Measurements from ENCODE around the gene RUBCN.
"Not testable (repeated sequence)": the region's sequence is repeated elsewhere in the genome, so short reads cannot be mapped to it uniquely, and the experiment has no call there.

RUBCN gene

DNA sequence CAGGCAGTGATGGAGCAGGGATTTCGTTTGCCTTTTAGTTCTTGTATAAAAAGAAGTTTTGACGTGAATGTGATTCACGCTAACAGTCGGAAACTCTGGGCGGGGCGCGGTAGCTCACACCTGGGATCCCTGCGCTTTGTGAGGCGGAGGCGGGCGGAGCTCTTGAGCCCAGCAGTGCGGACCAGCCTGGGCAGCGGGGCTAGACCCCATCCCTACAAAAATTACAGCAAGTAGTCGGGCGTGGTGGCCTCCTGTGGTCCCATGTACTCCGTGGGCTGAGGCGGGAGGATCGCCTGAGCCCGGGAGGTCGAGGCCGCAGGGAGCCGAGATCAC, 81.7 kb downstream of the RUBCN start:
- DNase-seq: not testable (repeated sequence)

DNA sequence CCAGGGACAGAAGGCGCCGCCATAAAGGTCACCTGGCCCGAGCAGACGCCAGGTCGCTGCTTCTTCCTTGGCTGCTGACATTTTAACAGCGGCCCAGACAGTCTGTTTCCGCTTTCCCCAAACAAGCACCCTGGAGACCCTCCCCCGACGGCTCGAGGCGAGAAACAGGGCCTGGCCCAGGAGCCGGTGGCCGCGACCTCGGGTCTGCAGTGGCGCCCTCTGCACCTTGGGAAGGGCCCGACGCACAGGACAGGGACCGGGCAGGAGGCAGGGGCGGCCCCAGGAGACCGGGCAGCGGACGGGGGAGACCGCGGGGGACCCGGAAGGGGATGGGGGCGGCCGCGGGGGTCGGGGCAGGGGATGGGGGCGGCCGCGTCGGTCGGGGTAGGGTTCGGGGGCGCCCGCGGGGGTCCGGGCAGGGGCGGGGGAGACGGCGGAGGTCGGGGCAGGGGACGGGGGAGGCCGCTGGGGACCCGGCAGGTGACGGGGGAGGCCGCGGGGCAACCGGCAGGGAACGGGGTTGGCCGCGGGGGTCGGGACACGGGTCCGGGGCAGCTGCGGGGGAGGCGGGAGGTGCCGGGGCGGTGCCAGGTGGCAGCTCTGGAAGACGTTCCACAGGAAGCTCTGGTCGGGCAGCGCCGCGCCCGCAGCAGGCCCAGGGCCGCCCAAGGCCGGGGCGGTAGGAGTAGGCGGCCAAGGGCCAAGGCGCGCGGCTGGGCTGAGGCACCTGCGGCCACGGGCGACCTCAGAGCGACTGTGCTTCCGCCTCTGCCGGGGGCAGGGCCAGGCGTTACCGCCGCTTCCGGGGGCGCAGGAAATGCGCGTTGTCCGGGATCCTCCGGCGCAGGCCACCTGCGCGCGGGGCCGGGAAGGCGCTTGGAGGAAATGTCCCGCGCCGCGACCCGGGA, 82.4 kb downstream of the RUBCN start:
- not testable (repeated sequence) for DNase-seq

GRCh38 chr3:197652860-197653259, 83.8 kb downstream of the RUBCN start:
- DNase-seq: not testable (repeated sequence)

GRCh38 chr3:197647649-197648048, 89.1 kb downstream of the RUBCN start:
- not testable (repeated sequence) for DNase-seq

- DNase-seq: not testable (repeated sequence)
These were observed 89.5 kb downstream of the RUBCN start for GRCh38 chr3:197647191-197647590.

DNA sequence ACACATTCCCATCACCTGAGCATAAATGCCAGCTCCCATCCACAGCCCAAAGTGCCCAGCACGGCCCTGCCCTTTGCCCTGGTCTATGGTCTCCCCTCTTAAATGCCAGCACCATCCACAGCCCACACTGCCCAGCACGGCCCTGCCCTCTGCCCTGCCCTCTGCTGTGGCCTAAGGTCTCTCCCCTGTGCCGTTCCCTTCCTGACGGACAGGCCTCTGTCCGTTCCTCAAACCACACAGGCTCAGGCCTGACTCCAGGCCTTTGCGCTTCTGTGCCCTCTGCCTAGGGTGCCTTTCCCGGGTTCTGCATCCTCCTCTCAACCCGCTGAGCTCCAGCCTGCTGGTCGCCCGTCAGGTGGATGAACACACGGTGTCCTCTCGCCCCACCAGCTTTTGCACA, 90.4 kb downstream of the RUBCN start:
- not testable (repeated sequence) for DNase-seq

GRCh38 chr3:197637556-197637955, 99.1 kb downstream of the RUBCN start:
- not testable (repeated sequence) for DNase-seq

DNA sequence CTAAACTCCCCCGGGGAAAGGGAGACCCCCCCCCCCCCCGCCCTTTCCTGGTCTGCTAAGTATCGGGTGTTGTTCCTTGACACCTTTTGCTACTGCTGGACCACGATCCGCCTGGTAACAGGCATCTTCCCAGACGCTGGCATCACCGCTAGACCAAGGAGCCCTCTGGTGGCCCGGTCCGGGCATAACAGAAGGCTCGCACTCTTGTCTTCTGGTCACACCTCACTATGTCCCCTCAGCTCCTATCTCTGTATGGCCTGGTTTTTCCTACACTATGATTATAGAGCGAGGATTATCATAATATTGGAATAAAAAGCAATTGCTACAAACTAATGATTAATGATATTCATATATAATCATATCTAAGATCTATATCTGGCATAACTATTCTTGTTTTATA, 104.7 kb downstream of the RUBCN start:
- not testable (repeated sequence) for DNase-seq

DNA sequence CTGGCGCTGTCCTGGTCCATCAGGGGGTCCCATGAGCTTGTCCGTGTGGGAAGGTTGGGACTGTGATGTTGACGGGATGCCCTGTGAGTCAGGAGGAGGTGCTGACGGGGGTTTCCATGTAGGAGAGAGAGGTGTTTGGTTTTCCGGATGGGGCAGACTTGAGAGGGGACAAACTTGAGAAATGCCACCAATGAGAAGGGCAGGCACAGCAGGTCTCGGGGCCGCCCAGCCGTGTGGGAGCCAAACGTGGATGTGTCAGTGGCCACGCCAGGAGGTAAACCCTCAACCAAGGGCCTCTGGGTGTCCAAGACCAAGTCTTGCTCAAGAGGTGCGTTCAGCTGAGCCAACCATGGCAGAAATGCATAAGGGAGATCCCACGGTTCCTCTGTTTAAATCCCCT, 105.9 kb downstream of the RUBCN start:
- not testable (repeated sequence) for DNase-seq

- not testable (repeated sequence) for DNase-seq
These were observed 107.4 kb downstream of the RUBCN start for GRCh38 chr3:197629286-197629685.

- not testable (repeated sequence) for DNase-seq
These were observed 108.8 kb downstream of the RUBCN start for GRCh38 chr3:197627772-197628523.

GRCh38 chr3:197627158-197627771, 109.4 kb downstream of the RUBCN start:
- DNase-seq: not testable (repeated sequence)

GRCh38 chr3:197626404-197627157, 110.1 kb downstream of the RUBCN start:
- DNase-seq: not testable (repeated sequence)

DNA sequence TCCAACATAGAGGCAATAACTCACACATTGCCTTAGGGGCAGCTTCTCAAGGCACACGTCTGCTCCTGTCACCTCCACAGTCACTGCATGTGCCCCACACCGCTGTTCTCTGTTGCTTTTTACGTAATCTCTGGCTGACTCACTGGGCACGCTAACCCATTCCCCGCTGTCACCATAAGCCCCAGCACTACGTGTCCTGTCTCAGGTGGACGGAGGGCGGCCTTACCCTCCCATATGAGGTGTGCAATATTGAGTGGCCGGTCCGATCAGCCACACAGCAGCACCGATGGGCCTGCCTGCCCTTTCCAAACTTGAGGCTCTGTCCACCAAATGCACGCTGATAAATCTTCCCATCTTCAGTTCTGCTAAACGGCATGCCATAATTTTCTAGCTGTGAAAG, 115.2 kb downstream of the RUBCN start:
- DNase-seq: not testable (repeated sequence)

Measured in NCI-H1092 (cell line).